PC-9 (cell line): ENCODE results near the gene LIPC. TPM values are rescaled to one million over a fixed set of nuclear protein-coding genes. Genes with fewer than 3 reads are reported as not detected.

Source experiments
- BruUV-seq: library from RNA; stranded (reverse); fragments of 400-500 nt; replicated peaks from 2 replicates; lab custom pipeline; 2021; lab: Mats Ljungman, UMichigan
- CTCF ChIA-PET: fragments of 300-600 bp; sonication (Branson Sonifier 250); formaldehyde crosslinking; loops from one replicate; lab custom pipeline; 2022; ENCODE audit warnings: antibody characterized with exemption; lab: Charles Lee
- POLR2A ChIA-PET: fragments of 300-600 bp; sonication (Branson Sonifier 250); formaldehyde crosslinking; loops from one replicate; lab custom pipeline; 2022; ENCODE audit warnings: antibody characterized with exemption; ENCODE audit not compliant: unreplicated experiment; lab: Charles Lee
- DNase-seq, 2 experiments: peaks; one replicate each; pipeline versions ENCODE4 v3.0.0 to v3.0.0-alpha.2; 2015 to 2022; ENCODE audit warnings: mixed read lengths in 1 of 2
- H2AFZ ChIP-seq: fragments of 200-600 bp; sonication (generic); 2 replicates; pipeline ENCODE4 v1.8.1; 2017; ENCODE audit warnings: antibody characterized with exemption
- H3F3A ChIP-seq: fragments of 200-600 bp; sonication (generic); 2 replicates; pipeline ENCODE4 v1.8.1; 2017; ENCODE audit warnings: antibody characterized with exemption, mild to moderate bottlenecking, low read depth; ENCODE audit not compliant: insufficient read depth
- H3K27ac ChIP-seq: fragments of 200-600 bp; sonication (generic); 2 replicates; pipeline ENCODE4 v1.6.1; 2016; ENCODE audit warnings: mixed run types
- H3K27me3 ChIP-seq: fragments of 200-600 bp; sonication (generic); 2 replicates; pipeline ENCODE4 v1.6.1; 2016; ENCODE audit warnings: low read depth, mixed run types; ENCODE audit not compliant: insufficient read depth
- H3K36me3 ChIP-seq: fragments of 200-600 bp; sonication (generic); 2 replicates; pipeline ENCODE4 v1.6.1; 2016; ENCODE audit warnings: low read depth, mixed run types
- H3K4me1 ChIP-seq: fragments of 200-600 bp; sonication (generic); replicated peaks from 2 replicates; pipeline ENCODE4 v1.6.1; 2016; ENCODE audit warnings: mixed run types; ENCODE audit not compliant: insufficient read depth
- H3K4me2 ChIP-seq: fragments of 200-600 bp; sonication (generic); 2 replicates; pipeline ENCODE4 v1.6.1; 2017; ENCODE audit warnings: mixed run types
- H3K4me3 ChIP-seq: fragments of 200-600 bp; sonication (generic); 2 replicates; pipeline ENCODE4 v1.6.1; 2016; ENCODE audit warnings: mixed run types
- H3K79me2 ChIP-seq: fragments of 200-600 bp; sonication (generic); 2 replicates; pipeline ENCODE4 v1.6.1; 2017; ENCODE audit warnings: low read depth, mixed run types
- H3K9me2 ChIP-seq: fragments of 200-600 bp; sonication (generic); 2 replicates; pipeline ENCODE4 v1.8.1; 2017; ENCODE audit warnings: mild to moderate bottlenecking; ENCODE audit not compliant: insufficient read depth
- H3K9me3 ChIP-seq: fragments of 200-600 bp; sonication (generic); 2 replicates; pipeline ENCODE4 v1.8.1; 2016; ENCODE audit warnings: low read depth; ENCODE audit not compliant: insufficient read depth
- H4K20me1 ChIP-seq: fragments of 200-600 bp; sonication (generic); 2 replicates; pipeline ENCODE4 v1.8.1; 2017; ENCODE audit not compliant: insufficient read depth
- CTCF ChIP-seq: fragments of 200-600 bp; sonication (generic); conservative IDR thresholded peaks from 2 replicates; pipeline ENCODE4 v1.6.1; 2017; ENCODE audit warnings: mixed run types, antibody characterized with exemption, mild to moderate bottlenecking, moderate library complexity
- EZH2 ChIP-seq: fragments of 200-600 bp; sonication (generic); IDR thresholded peaks from 2 replicates; pipeline ENCODE4 v1.8.0; 2017; ENCODE audit warnings: antibody characterized with exemption, low read depth
- intact Hi-C: fragments of 100-400 bp; cut with micrococcal nuclease; formaldehyde crosslinking; loops from one replicate; pipeline ENCODE4 v1.10.0; 2022; ENCODE audit not compliant: unreplicated experiment
- total RNA-seq: library from RNA; stranded (reverse); gene quantifications from 2 replicates; pipeline ENCODE4 v1.2.3, GENCODE V29; 2021

Gene LIPC
- total RNA-seq, 1 experiment from 2014 or later, result not detected

- Histone ChIP-seq H3K9me3 (no peaks in the 10 kb centered on the region), H3K4me3 (no peak overlapping the region), H3K27ac (no peak overlapping the region), H3K4me1 (peaks cover 9% of the 10 kb centered on the region), H3K36me3 (no peaks in the 10 kb centered on the region), H2AFZ (no peak overlapping the region), H3K4me2 (no peak overlapping the region), H4K20me1 (no peaks in the 10 kb centered on the region), H3K9me2 (no peaks in the 10 kb centered on the region), H3K27me3 (no peaks in the 10 kb centered on the region), H3F3A (no peaks in the 10 kb centered on the region), H3K79me2 (no peaks in the 10 kb centered on the region)
- TF ChIP-seq CTCF, result no peak
- TF ChIP-seq EZH2, result no peak
- intact Hi-C loops, result no loop called here
- ChIA-PET POLR2A (no interaction called here), CTCF (no interaction called here)
- no TSS peak for BruUV-seq
- DNase-seq, result no peak
Measured at GRCh38 chr15:58451826-58452225, 20.0 kb downstream of the LIPC start.

GRCh38 chr15:58452775-58453174, 21.0 kb downstream of the LIPC start:
- no TSS peak for BruUV-seq
- no peak overlapping the region for H2AFZ ChIP-seq
- TF ChIP-seq CTCF (no peak), EZH2 (no peak)
- no peaks in the 10 kb centered on the region for H3K27me3 ChIP-seq
- no peak for DNase-seq
- no peaks in the 10 kb centered on the region for H4K20me1 ChIP-seq
- H3K36me3 ChIP-seq, result no peaks in the 10 kb centered on the region
- no peak overlapping the region for H3K27ac ChIP-seq
- no peaks in the 10 kb centered on the region for H3K9me3 ChIP-seq
- ChIA-PET CTCF (no interaction called here), POLR2A (no interaction called here)
- H3F3A ChIP-seq, result peaks cover 7% of the 10 kb centered on the region; the same call in 1 of the 2 replicates
- H3K4me1 ChIP-seq, result peaks cover 18% of the 10 kb centered on the region
- H3K9me2 ChIP-seq, result no peaks in the 10 kb centered on the region
- intact Hi-C loops, result no loop called here
- H3K79me2 ChIP-seq, result no peaks in the 10 kb centered on the region
- H3K4me2 ChIP-seq, result no peak overlapping the region
- no peak overlapping the region for H3K4me3 ChIP-seq

- BruUV-seq, result no TSS peak
- TF ChIP-seq CTCF (no peak), EZH2 (no peak)
- H3K36me3 ChIP-seq, result no peaks in the 10 kb centered on the region
- no peaks in the 10 kb centered on the region for H3K9me3 ChIP-seq
- H3F3A ChIP-seq, result peaks cover 20% of the 10 kb centered on the region; the same call in 1 of the 2 replicates
- peaks cover 32% of the 10 kb centered on the region for H3K4me1 ChIP-seq
- no peak for DNase-seq
- no peak overlapping the region for H3K27ac ChIP-seq
- no peak overlapping the region for H2AFZ ChIP-seq
- CTCF ChIA-PET, result no interaction called here
- H3K9me2 ChIP-seq, result no peaks in the 10 kb centered on the region
- H4K20me1 ChIP-seq, result no peaks in the 10 kb centered on the region
- POLR2A ChIA-PET, result no interaction called here
- H3K4me3 ChIP-seq, result no peak overlapping the region
- no peaks in the 10 kb centered on the region for H3K27me3 ChIP-seq
- intact Hi-C loops, result no loop called here
- no peak overlapping the region for H3K4me2 ChIP-seq
- H3K79me2 ChIP-seq, result no peaks in the 10 kb centered on the region
Measured at GRCh38 chr15:58453931-58454793, 22.4 kb downstream of the LIPC start.
